CD4-positive, alpha-beta T cell treated with Interleukin-17A for 1 hour (primary cell): ENCODE measurements around the gene SDHAF1.

Experiments
- DNase-seq: peaks from one replicate; pipeline ENCODE4 v3.0.0-alpha.2; 2020

SDHAF1 gene

DNA sequence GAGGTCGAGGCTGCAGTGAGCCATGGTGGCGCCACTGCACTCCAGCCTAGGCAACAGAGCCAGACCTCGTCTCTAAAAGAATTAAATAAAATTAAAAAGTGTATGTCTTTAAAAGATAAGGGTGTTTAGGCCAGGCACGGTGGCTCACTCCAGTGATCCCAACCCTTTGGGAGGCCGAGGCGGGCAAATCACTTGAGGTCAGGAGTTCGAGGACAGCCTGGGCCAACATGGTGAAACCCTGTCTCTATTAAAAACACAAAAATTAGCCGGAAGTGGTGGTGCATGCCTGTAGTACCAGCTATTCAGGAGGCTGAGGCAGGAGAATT, 7.5 kb upstream of the SDHAF1 start:
- no peak for DNase-seq

- no peak for DNase-seq
Measured at GRCh38 chr19:35988824-35989223, 6.2 kb upstream of the SDHAF1 start.

- no peak for DNase-seq
Measured at GRCh38 chr19:35990156-35990555, 4.8 kb upstream of the SDHAF1 start.

GRCh38 chr19:35990771-35991730, 3.9 kb upstream of the SDHAF1 start:
- DNase-seq: no peak

GRCh38 chr19:35991731-35992450, 3.1 kb upstream of the SDHAF1 start:
- DNase-seq: no peak

GRCh38 chr19:35992907-35993765, 1.9 kb upstream of the SDHAF1 start:
- no peak for DNase-seq

DNA sequence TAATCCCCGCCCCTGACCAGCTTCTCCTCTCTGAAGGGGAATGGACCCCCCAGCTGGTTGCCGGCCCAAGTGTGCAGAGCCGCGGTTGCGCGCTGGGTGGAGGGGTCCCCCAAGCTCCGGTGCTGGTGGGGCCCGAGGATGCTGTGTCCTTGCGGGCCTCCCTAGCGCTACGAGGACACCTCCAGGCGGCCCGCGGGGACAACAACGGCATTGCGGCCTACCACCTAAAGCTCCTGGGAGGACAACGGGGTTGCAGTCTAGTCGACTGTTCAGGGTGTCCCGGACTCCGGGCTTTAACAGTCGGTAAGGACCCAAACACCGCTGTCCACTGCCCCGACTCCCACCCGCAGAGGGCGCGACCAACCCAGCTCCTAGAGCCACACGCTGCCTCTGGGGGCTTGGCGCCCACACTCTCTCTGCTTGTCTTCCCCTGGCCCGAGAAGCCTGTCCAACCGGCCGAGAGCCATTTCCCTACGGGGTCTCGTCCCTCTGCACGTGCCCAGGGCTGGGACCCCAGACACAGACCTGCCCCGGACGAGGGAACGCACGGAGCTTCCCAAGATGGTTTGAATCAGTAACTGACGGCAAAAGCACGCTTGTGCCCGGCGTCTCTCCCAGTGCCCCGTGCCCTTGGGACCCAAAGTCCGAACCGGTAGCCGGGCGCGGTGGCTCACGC, 927 bp upstream of the SDHAF1 start:
- no peak for DNase-seq

DNA sequence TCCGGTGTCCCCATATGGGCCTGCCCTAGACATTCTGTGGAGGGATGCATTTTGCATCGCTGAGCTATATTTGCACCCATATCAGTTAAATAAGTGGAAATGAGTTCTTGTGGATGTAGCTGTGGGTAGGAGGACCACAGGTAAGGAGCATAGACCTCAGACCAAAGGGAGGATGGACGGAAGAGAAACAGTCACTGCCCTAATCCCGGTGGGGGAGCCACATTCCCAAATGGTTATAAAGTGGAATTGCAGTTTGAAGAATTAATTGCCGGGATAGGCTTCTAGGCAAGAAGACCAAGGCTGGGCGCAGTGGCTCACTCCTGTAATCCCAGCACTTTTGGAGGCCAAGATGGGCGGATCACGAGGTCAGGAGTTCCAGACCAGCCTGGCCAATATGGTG, 1.8 kb downstream of the SDHAF1 start:
- DNase-seq: no peak

DNA sequence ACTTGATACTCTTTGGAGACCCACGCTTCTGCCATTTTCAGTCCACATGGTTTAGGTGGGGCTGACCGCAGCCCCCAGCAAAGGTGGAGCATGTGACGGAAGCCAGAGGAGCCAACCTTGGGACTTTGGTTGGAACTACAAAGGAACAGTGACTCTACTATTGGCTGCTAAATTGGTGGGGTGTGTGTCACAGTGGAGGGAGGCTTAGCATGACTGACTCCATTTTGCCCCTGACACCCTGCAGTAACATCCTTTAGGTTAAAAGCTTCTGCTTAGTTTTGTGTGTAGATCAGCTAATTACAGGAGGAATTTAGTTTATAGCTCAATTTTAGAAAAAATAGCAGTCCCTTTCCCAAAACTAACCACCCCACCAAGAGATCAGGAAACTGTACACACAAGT, 6.6 kb downstream of the SDHAF1 start:
- DNase-seq: no peak

DNA sequence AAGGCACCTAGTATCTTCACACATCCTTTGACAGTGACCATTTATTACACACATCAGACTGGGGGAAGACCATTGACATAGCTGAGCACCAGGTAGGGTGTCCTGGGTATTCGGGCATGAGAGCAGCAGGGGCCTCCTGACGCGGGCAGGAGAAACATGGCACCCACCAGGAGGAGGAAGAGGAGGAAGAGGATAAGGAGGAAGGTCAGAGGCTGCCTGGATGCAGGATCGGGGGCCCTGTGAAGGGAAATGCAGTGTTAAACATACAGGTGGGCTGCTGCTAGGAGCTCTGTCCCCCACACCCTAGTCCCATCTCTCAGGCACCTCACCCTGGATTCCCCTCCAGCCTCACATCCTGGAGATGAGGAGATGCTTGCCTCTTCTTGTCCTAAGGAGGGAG, 8.3 kb downstream of the SDHAF1 start:
- DNase-seq: no peak

GRCh38 chr19:36006955-36007354, 12.0 kb downstream of the SDHAF1 start:
- no peak for DNase-seq

DNA sequence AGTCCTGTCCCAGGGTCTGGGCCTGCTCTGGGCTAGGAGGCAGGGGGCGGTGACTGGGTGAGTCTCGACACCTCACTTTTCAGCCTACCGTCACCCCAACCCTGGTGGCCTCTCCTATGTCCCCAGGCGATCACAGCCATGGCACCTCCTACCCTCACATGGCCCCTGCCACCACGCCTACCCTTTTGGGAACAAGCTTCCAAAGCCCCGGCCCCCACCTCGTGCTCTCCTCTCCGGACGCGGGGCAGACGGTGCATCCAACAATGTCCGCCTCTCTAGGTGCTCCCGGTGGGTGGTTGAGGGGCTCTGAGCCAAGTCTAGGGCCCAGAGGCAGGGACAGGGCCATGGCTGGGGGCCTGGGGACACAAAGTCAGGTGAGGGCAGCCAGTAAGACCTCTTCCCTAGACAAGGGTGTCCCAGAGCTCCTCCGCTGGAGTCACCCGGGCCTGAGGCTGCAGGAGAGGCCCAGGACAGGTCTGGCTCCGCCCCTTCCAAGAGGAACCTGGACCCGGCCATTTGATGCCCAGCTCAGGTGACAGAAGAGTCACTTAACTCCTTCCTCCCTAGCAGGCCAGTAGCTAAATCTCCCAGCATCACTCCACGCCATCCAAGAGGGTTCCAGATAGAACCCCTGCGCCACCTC, 13.5 kb downstream of the SDHAF1 start, which contains the start of gene SYNE4:
TSS of gene SYNE4 (minus strand) at position 478 of the 643 bp plus-strand sequence. CDS start at position 346, 132 bp downstream.
- DNase-seq: no peak

DNA sequence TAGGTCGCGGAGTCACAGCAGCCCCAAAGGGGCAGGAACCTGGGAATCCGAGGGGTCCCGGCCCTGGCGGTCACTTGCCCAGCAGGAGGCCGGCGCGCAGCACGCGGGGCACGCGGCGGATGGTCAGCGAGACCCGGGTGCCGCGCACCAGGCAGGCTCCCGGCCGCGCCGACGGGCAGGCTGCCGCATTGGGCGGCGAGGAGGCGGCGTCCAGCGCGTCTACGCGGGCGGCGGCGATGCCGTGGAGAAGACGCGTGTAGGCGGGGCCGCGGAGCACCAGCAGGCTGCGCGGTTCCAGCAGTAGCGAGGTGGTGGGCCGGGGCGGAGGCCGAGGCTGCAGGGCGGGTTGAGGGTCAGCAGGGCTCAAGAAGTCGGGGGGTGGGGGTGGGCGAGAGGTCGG, 14.2 kb downstream of the SDHAF1 start:
- DNase-seq: peak; percentile 41

- no peak for DNase-seq
Measured at GRCh38 chr19:36009633-36010379, 14.8 kb downstream of the SDHAF1 start.

DNA sequence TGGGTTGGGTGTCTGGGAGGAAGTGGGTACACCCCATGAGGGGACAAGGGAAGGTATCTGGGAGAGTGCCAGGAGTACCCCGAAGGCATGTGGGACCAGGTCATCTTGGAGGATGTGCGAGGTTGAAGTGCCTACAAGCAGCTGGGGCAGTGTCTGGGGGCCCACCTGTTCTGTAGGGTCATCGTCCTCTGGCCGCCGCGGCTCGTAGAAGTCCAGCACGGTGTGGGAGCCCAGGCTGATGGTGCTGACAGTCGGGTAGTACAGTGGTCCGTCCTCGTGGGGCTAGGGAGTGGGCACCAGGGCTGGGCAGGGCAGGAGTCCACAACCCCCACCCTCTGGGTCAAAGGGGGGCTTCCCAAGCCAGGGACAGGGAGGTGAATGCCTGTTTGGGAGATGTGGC, 15.4 kb downstream of the SDHAF1 start:
- no peak for DNase-seq

GRCh38 chr19:36013280-36014011, 18.5 kb downstream of the SDHAF1 start:
- DNase-seq: no peak

DNA sequence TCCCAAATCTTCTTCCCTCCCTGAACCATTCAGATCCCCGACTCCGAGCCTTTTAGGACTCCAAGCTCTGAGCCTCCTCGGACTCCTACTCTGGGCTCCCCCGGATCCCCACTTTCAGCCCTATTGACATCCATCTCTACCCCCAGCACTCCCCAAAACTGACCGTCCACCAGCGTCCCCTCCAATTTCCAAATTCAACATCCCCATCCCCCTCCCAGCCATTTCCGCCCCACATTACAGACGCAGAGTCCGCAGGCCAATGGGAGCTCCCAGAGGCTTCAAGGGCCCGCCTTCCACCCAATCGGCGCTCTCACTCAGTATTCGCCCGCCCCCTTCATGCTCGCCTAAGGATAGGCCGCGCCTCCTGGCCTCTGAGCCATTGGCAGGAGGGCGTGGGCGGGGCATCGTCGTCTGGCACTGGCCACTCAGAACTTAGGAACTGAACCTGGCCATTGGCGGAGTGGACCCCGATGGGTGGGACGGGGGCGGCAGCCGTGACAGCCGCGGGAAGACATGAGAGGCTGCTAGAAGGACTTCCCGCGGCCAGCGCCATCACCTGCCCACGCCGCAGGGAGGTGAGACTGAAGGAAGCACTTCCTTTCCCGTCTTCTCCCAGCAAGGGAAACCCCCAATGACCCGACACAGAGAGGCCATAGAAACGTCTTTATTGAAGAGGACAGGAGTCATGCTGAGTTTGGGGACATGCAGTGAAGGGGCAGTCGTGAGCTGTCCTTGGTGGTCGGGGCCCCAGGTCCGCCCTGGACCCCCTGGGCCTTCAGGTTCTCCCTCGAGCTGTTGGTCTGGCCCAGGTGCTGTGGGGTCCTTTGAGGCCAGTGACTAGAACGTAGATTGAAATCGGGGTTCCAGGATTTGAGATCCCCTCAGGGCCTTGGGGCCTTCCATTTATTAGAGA, 19.3 kb downstream of the SDHAF1 start, which contains the start of gene ALKBH6:
TSS of gene ALKBH6 (minus strand) at position 202 of the 913 bp plus-strand sequence. CDS start 816 bp downstream, outside the sequence.
- DNase-seq: peak; percentile 99

- no peak for DNase-seq
Measured at GRCh38 chr19:36019061-36019670, 24.2 kb downstream of the SDHAF1 start.

- DNase-seq: no peak
Measured at GRCh38 chr19:36023432-36023831, 28.4 kb downstream of the SDHAF1 start.
